Limb (tissue), 2 donors: ENCODE measurements around the gene ARHGEF38.
"Not testable (repeated sequence)": the region's sequence is repeated elsewhere in the genome, so short reads cannot be mapped to it uniquely, and the experiment has no call there.

Experiments used
- DNase-seq, 2 donors: peaks; one replicate each; pipeline ENCODE4 v3.0.0-alpha.2; 2016; ENCODE audit errors: extremely low spot score in 2 of 2

ARHGEF38 gene

DNA sequence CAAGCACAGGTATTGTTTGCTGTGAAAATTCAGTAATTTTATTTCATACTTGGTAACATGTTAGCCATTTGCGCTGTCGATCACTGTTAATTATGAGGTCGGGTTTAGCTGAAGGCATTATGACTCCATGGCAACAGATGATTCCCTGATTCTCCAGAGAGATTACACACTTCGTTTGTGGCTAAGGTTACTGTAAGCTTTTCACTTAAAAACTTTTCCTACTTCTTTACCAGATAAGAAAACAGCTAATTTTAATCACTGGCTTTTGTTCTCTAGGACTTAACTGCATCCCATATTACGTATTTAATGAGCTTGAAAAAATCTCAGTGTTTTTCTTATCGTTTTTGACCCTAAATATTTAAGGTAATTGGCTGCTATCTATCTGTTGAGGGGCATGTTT is 158.3 kb downstream of the ARHGEF38 start:
- peak in 1 of 2 donors; percentile 7 for DNase-seq

DNA sequence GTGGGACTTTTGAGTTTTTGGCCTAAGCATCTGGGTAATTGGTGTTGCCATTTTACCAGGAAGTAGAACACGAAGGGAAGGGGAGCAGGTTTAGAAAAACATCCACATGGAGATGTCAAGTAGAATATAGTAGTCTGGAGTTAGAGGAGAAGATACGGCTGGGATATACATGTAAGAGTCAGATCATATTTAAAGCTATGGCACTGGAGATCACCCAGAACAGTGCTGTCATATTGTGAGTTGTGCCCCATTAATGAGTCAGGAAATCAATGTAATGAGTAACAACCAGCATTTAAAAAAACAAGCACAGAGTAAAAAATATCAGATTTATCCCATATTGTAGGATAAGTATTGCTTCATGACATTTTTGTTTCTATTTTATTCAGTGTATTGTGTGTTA is 160.3 kb downstream of the ARHGEF38 start:
- no peak for DNase-seq

DNA sequence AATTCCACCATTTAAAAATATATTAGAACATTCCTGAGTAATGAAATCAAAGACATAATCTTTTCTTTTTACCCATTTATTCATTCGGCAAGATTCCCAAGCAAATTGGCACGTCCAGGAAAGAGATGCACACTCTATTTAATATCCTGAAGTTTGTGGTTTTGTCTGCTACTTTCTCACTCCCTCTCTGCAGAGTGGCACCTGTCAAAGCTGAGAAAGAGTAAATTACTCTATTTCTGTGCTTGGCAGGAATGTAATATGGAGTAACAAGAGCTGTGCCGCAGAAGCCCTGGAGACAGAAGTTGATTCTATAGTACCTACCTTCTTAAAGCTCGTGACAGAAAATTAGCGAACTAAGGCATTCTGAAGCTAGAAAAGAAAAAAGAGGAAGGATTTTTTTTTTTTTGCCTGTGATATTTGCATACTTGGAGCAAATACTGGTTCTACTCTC is 161.7 kb downstream of the ARHGEF38 start:
- DNase-seq = no peak

DNA sequence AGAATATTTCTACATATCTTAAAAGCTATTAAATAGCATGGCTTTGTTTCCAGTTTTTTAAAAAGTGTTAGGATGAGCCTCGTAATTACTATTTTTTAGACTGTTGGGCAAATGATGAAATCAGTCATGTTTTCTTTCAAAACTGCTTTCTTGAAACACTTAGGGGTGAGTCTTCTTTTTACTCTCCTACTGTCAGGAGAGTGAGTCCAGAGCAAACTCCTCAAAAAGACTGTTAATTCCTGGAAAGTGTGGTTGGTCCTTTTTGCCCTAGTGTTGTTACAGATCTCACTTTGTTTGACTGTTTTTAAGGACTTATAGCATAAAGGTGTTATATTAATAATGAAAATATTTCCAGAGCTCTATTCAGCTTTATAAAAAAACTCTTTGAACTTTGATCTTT is 162.5 kb downstream of the ARHGEF38 start:
- no peak for DNase-seq

DNA sequence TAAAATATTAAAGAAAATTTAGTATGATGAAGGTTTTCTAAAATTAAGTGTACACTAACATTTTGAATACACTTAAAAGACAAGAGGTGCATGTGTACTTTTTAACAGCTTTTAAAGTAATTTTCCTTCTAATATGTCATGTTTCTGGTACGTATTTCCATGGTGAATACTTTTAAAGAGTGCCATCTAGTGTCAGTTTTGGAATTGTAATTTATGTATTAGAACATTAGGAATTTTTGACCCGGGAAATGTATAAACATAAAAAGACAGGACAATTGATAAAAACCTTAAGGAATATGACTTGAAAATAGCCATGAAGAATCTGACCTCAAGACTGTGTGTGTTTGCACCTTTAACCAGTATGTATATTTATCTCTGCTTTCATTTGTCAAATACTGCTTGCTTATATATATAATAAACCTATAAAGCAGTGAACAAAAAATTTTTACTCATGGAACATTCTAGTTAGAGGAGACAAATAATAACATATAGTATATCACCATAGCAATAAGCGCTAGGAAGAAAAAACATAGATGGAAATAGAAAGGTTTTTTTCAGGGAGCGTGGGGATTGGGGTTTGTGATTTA is 163.4 kb downstream of the ARHGEF38 start:
- peak in 1 of 2 donors; percentile 75 for DNase-seq

DNA sequence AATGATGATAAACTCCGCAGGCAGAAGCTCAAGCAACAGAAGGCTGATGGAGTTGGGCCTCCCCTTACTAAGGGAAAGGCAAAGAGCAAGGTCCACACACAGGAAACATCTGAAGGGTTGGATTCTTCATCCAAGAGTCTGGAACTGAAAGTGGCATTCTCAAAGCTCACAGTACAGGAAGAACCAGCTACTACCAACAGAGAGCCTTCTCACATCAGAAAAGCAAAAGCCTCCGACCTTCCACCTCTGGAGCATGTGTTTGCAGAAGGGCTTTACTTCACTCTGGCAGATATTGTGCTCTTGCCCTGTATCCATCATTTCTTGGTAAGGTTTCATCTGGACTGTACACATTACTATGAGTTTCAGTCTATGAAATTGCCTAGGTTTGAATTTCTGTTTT is 166.8 kb downstream of the ARHGEF38 start:
- no peak for DNase-seq

DNA sequence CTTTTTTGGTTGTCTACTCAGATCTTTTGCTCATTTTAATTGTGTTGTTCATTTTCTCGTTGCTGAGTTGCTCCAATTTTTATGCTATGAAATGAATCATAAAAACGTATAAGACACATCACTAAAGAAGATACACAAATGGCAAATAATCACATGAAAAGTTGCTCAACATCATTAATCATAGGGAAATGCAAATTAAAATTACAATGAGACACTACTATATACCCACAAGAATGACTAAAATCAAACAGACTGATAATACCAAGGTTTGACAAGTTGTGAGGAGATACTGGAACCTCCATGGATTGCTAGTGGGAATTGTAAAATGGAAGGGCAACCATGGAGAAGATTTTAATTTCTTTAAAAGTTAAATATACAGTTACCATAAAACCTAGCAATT is 173.2 kb downstream of the ARHGEF38 start:
- no peak for DNase-seq

DNA sequence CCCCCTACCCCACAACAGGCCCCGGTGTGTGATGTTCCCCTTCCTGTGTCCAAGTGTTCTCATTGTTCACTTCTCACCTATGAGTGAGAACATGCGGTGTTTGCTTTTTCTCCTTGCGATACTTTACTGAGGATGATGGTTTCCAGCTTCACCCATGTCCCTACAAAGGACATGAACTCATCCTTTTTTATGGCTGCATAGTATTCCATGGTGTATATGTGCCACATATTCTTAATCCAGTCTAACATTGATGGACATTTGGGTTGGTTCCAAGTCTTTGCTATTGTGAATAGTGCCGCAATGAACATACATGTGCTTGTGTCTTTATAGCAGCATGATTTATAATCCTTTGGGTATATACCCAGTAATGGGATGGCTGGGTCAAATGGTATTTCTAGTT is 177.5 kb downstream of the ARHGEF38 start:
- DNase-seq = not testable (repeated sequence)
